Activated T-helper 2 cell treated with anti-CD3 and anti-CD28 coated beads, Interferon-gamma antibody, Interleukin-2, Interleukin-4, amounts not matched to agents 10 μg/mL and 5 μg/mL and 100 μg/mL, durations not matched to agents 14 hours and 24 hours and 36 hours (primary cell): ENCODE measurements around the gene BTBD9. TPM values are rescaled to one million over a fixed set of nuclear protein-coding genes. Genes with fewer than 3 reads are reported as not detected.

Experiments
- DNase-seq: peaks from one replicate; pipeline ENCODE4 v3.0.0; 2021; ENCODE audit warnings: low spot score
- H3K27ac Mint-ChIP-seq: one replicate; pipeline ENCODE4 v1.8.0; 2021; ENCODE audit warnings: mixed read lengths
- H3K27me3 Mint-ChIP-seq: one replicate; pipeline ENCODE4 v1.8.0; 2021; ENCODE audit warnings: low read depth, mixed read lengths
- H3K36me3 Mint-ChIP-seq: one replicate; pipeline ENCODE4 v1.8.0; 2021; ENCODE audit warnings: low read depth, mixed read lengths
- H3K4me1 Mint-ChIP-seq: one replicate; pipeline ENCODE4 v1.8.0; 2021; ENCODE audit warnings: low read depth, mixed read lengths
- H3K4me3 Mint-ChIP-seq: one replicate; pipeline ENCODE4 v1.8.0; 2021; ENCODE audit warnings: low read depth, mild to moderate bottlenecking, moderate library complexity, mixed read lengths
- H3K9me3 Mint-ChIP-seq: one replicate; pipeline ENCODE4 v1.8.0; 2021; ENCODE audit warnings: mixed read lengths
- intact Hi-C: fragments of 100-400 bp; cut with micrococcal nuclease; formaldehyde crosslinking; loops from one replicate; pipeline ENCODE4 v1.15.1; 2023
- total RNA-seq: library from RNA; stranded (reverse); gene quantifications from 2 replicates; pipeline ENCODE4 v1.2.3, GENCODE V29; 2022

The BTBD9 gene
- total RNA-seq, 1 donor from 2014 or later: 15.2 TPM

DNA sequence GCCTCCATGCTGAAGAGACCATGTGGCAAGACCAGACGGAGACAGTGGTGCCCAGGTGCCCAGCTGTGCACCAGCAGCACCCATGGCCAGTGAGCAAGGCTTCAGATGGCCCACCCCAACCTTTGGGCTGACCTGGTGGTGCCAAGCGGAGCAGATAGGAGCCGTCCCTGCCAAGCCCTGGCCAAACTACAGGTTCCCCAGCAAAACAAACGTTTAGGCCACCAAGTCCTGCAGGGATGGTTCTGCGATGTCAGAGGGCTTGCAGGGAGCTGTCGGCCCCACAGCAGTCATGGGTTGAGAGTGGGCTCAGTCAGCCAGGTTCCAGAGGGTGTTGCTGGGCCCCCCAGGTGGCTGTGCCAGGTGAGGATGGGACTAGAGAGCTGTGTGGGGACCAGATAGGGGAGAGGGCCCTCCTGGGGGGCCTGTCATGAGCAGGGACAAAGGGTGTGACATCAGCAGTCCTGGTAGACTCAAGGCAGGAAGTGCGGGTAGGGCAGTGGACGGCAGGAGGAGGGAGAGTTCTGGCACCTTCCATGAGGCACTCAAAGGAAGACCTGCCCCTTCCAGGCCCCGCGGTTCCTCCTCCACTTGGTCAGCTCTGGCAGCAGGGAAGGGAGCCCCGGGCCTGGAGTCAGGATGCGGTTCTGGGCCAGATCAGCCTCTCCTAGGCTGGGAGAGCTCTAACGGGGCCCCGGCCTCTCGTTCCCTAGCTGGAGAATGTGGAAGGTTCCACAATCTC, 477.8 kb downstream of the BTBD9 start:
- H3K27ac Mint-ChIP-seq: no peak overlapping the region
- no peaks in the 10 kb centered on the region for H3K4me1 Mint-ChIP-seq
- H3K4me3 Mint-ChIP-seq: no peak overlapping the region
- H3K36me3 Mint-ChIP-seq: no peaks in the 10 kb centered on the region
- H3K27me3 Mint-ChIP-seq: no peaks in the 10 kb centered on the region
- no peak for DNase-seq
- intact Hi-C loops: no loop called here
- H3K9me3 Mint-ChIP-seq: no peaks in the 10 kb centered on the region

DNA sequence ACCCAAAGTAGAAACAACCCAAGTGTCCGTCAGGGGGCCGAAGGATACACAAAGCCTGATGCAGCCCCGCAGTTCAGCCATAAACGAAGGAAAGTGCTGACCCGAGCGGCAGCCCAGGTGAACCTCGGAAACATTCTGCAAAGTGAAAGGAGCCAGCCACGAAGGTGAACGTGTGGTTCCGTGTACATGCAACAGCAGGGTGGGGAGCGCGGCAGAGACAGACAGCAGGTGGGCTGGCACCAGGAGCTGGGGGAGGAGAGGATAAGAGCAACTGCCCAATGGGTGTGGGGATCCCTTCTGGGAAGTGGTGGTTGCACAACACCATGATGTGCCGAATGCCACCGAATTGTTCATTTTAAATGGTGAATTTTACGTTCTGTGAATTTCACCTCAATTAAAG, 478.4 kb downstream of the BTBD9 start:
- DNase-seq: no peak

GRCh38 chr6:38160831-38161230, 478.9 kb downstream of the BTBD9 start:
- no peak overlapping the region for H3K4me3 Mint-ChIP-seq
- H3K36me3 Mint-ChIP-seq: no peaks in the 10 kb centered on the region
- intact Hi-C loops: no loop called here
- no peaks in the 10 kb centered on the region for H3K9me3 Mint-ChIP-seq
- H3K27me3 Mint-ChIP-seq: no peaks in the 10 kb centered on the region
- DNase-seq: no peak
- H3K4me1 Mint-ChIP-seq: no peaks in the 10 kb centered on the region
- no peak overlapping the region for H3K27ac Mint-ChIP-seq

More for the DNA sequence above, 478.4 kb downstream of the BTBD9 start:
- H3K36me3 Mint-ChIP-seq: no peaks in the 10 kb centered on the region
- H3K9me3 Mint-ChIP-seq: no peaks in the 10 kb centered on the region
- intact Hi-C loops: no loop called here
- no peaks in the 10 kb centered on the region for H3K27me3 Mint-ChIP-seq
- no peaks in the 10 kb centered on the region for H3K4me1 Mint-ChIP-seq
- no peak overlapping the region for H3K27ac Mint-ChIP-seq
- no peak overlapping the region for H3K4me3 Mint-ChIP-seq

GRCh38 chr6:38159596-38159995, 480.1 kb downstream of the BTBD9 start:
- no peak overlapping the region for H3K27ac Mint-ChIP-seq
- H3K9me3 Mint-ChIP-seq: no peaks in the 10 kb centered on the region
- no peaks in the 10 kb centered on the region for H3K36me3 Mint-ChIP-seq
- DNase-seq: no peak
- H3K4me1 Mint-ChIP-seq: no peaks in the 10 kb centered on the region
- no peaks in the 10 kb centered on the region for H3K27me3 Mint-ChIP-seq
- H3K4me3 Mint-ChIP-seq: no peak overlapping the region
- intact Hi-C loops: no loop called here

GRCh38 chr6:38158762-38159350, 480.9 kb downstream of the BTBD9 start:
- H3K27ac Mint-ChIP-seq: no peak overlapping the region
- intact Hi-C loops: no loop called here
- H3K9me3 Mint-ChIP-seq: no peaks in the 10 kb centered on the region
- H3K36me3 Mint-ChIP-seq: no peaks in the 10 kb centered on the region
- no peaks in the 10 kb centered on the region for H3K4me1 Mint-ChIP-seq
- H3K27me3 Mint-ChIP-seq: no peaks in the 10 kb centered on the region
- H3K4me3 Mint-ChIP-seq: no peak overlapping the region
- DNase-seq: no peak

DNA sequence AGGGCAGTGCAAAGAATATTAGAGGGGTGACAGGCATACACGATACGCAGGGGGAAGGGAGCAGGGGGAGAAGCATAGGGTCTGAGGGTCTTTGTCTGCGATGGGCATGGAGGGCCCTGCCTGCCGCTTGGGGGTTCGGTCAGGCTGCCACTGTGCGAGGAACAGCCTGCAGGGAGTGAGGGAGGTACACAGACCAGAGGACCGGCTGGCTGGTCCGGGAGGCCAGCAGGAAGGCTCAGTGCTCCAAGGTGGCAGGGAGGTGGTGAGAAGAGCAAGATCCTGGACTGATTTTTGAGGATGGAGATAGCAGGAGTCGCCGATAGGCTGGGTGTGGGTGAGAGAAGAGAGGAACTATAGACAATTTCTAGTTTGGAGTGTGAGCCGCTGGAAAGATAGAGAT, 481.8 kb downstream of the BTBD9 start:
- intact Hi-C loops: no loop called here
- Mint-ChIP-seq H3K4me1 (no peaks in the 10 kb centered on the region), H3K27me3 (no peaks in the 10 kb centered on the region), H3K36me3 (no peaks in the 10 kb centered on the region), H3K4me3 (no peak overlapping the region), H3K27ac (no peak overlapping the region), H3K9me3 (no peaks in the 10 kb centered on the region)
- no peak for DNase-seq

DNA sequence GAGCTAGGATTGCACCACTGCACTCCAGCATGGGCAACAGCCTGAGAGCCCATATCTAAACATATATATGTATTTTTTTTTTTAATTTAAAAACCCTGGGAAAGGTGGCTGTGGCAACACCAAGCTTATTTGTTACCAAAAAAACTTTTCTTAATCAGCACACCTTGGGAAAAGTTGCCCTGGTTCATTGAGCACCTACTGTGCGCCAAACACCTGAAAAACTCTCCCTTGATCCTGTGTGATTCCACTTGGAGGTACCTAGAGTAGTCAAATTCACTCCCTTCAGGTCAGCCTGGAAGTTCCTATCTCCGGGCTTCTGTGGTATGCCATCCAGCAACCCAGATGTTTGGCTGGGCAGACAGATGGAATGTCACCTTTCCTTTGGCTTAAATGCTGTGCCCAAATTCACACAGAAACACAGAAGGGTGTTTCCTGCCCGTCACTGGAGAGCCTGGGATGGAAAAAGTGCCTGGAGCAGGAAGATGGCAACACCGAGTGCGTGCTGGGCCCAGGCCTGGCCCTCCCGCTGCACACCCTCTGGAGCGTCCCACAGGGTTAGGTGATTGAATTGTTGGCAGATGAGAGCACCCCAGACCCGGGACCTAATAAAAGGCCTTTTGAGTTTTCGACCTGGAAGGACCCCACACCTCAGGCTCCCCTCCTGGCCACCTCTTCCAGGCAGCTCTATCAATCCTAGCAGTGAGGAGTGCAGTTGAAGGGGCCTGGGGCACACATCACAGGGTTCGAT, 482.7 kb downstream of the BTBD9 start:
- no peak for DNase-seq
- H3K27me3 Mint-ChIP-seq: no peaks in the 10 kb centered on the region
- no peaks in the 10 kb centered on the region for H3K36me3 Mint-ChIP-seq
- no peak overlapping the region for H3K27ac Mint-ChIP-seq
- H3K4me3 Mint-ChIP-seq: no peak overlapping the region
- no peaks in the 10 kb centered on the region for H3K9me3 Mint-ChIP-seq
- intact Hi-C loops: no loop called here
- no peaks in the 10 kb centered on the region for H3K4me1 Mint-ChIP-seq

GRCh38 chr6:38155621-38156204, 484.0 kb downstream of the BTBD9 start:
- intact Hi-C loops: no loop called here
- H3K4me1 Mint-ChIP-seq: no peaks in the 10 kb centered on the region
- DNase-seq: no peak
- H3K27me3 Mint-ChIP-seq: no peaks in the 10 kb centered on the region
- no peak overlapping the region for H3K27ac Mint-ChIP-seq
- H3K9me3 Mint-ChIP-seq: no peaks in the 10 kb centered on the region
- no peaks in the 10 kb centered on the region for H3K36me3 Mint-ChIP-seq
- H3K4me3 Mint-ChIP-seq: no peak overlapping the region

GRCh38 chr6:38155144-38155543, 484.6 kb downstream of the BTBD9 start:
- no peak for DNase-seq
- Mint-ChIP-seq H3K36me3 (no peaks in the 10 kb centered on the region), H3K4me1 (no peaks in the 10 kb centered on the region), H3K27ac (no peak overlapping the region), H3K27me3 (no peaks in the 10 kb centered on the region), H3K4me3 (no peak overlapping the region), H3K9me3 (no peaks in the 10 kb centered on the region)
- intact Hi-C loops: no loop called here

DNA sequence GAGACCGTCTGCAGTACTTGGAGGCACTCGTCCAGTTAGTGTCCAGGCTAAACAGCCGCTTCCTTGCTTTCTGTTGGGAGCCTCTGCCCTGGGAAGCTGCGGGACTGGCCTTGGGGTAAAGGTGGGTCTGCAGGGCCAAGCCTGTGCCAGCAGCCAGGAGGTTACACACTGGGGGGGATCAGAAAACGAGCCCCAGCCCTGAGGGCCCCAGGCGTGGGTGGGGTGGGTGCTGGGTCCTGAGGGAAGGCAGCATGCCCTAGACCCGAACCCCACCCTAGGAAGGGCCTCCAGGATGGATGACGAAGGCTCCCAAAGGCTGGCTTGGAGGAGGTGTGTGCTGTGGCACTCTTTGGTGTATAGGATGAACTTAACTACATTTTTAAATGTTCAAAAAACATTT, 485.0 kb downstream of the BTBD9 start:
- no peaks in the 10 kb centered on the region for H3K36me3 Mint-ChIP-seq
- H3K27ac Mint-ChIP-seq: no peak overlapping the region
- H3K9me3 Mint-ChIP-seq: no peaks in the 10 kb centered on the region
- H3K4me3 Mint-ChIP-seq: no peak overlapping the region
- no peaks in the 10 kb centered on the region for H3K4me1 Mint-ChIP-seq
- intact Hi-C loops: no loop called here
- no peaks in the 10 kb centered on the region for H3K27me3 Mint-ChIP-seq
- no peak for DNase-seq

GRCh38 chr6:38153798-38154345, 485.9 kb downstream of the BTBD9 start:
- Mint-ChIP-seq H3K4me1 (no peaks in the 10 kb centered on the region), H3K9me3 (no peaks in the 10 kb centered on the region), H3K27ac (no peak overlapping the region), H3K36me3 (no peaks in the 10 kb centered on the region), H3K4me3 (no peak overlapping the region), H3K27me3 (no peaks in the 10 kb centered on the region)
- DNase-seq: no peak
- intact Hi-C loops: no loop called here

DNA sequence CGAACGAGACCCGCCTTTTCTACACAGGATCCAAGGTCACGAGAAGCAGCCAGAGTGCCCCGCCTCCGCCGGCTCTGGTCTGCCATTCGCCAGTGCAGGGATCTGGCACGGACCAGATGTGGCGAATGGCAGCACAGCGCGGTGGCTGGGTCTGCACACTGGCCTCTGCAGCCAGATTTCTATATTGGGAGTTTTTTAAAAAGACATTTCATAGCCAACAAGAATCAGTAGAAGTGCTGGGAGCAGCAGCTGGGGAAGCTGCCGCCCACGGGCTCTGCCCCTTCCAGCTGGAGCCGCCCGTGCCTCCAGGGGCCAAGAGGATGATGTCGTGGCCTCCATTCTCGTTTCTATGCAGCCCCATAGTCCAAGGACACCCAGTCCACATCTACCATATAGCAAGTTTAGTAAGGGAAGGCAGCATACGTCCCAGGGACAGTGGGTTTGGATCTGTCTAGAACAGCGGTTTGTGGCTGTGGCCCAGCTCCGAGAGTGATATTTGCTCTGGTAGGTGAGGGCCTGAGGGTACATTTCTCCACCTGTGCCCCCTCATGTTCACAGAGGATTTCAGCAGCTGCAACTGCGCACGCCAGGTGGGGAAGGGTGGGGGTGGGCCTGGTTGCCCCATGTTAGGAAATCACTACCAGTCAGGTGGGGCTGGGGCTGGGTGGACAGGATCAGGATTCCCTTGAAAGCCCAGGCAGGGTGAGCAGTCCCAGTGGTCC, 486.5 kb downstream of the BTBD9 start:
- H3K4me3 Mint-ChIP-seq: no peak overlapping the region
- H3K9me3 Mint-ChIP-seq: no peaks in the 10 kb centered on the region
- no peaks in the 10 kb centered on the region for H3K27me3 Mint-ChIP-seq
- H3K27ac Mint-ChIP-seq: no peak overlapping the region
- no peaks in the 10 kb centered on the region for H3K36me3 Mint-ChIP-seq
- no peaks in the 10 kb centered on the region for H3K4me1 Mint-ChIP-seq
- intact Hi-C loops: no loop called here
- DNase-seq: no peak
